HG03175 (cell line): ENCODE measurements around the gene FAM120B.
"Not testable (repeated sequence)": the region's sequence is repeated elsewhere in the genome, so short reads cannot be mapped to it uniquely, and the experiment has no call there.

Experiments
- ATAC-seq: cut with Tn5 transposase; IDR thresholded peaks from one replicate; pipeline ENCODE4 v1.9.1; 2021; ENCODE audit warnings: mild to moderate bottlenecking, moderate library complexity; ENCODE audit not compliant: unreplicated experiment

Gene FAM120B

GRCh38 chr6:170355190-170355589 lies 48.6 kb downstream of the FAM120B start:
- not testable (repeated sequence) for ATAC-seq

- ATAC-seq: no peak
These were observed 49.1 kb downstream of the FAM120B start for GRCh38 chr6:170355661-170356060.

DNA sequence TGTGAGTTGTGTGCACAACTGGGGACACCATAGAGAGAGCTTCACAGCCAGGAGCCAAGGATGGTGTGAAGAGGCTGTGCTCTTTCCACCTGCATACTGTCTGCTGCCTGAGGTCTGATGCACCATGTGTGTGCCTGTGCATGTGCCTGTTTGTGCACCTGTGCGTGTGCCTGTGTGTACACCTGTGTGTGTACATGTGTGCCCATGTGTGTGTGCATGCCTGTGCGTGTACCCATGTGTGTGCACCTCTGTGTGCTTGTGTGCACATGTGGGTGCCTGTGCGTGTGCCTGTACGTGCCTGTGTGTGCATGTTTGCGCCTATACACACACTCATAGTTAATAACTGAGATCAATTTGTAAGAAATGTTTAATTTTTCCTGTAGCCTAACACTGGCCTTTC lies 51.3 kb downstream of the FAM120B start:
- ATAC-seq: no peak

GRCh38 chr6:170358496-170358895 lies 51.9 kb downstream of the FAM120B start:
- no peak for ATAC-seq

DNA sequence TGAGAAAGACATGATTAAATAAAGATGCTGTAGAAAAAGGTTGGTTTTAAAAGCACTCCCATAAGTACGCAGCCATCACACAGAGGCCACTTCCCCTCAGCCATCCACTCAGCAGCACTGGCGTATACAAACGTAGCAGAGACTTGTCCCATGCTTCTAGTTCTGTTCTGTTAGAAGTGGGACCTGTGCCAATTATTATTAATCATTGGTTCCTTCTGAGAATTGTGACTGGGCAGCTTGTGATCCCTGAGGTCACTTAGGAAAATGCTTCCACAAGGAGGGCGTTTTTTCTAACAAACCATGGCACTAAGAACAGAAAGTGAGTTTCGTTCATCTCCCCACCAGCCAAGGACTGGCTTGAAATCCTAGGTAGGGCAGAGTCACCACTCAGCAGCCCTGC lies 53.9 kb downstream of the FAM120B start:
- ATAC-seq: no peak

- ATAC-seq: no peak
These were observed 54.8 kb downstream of the FAM120B start for GRCh38 chr6:170361335-170361734.

DNA sequence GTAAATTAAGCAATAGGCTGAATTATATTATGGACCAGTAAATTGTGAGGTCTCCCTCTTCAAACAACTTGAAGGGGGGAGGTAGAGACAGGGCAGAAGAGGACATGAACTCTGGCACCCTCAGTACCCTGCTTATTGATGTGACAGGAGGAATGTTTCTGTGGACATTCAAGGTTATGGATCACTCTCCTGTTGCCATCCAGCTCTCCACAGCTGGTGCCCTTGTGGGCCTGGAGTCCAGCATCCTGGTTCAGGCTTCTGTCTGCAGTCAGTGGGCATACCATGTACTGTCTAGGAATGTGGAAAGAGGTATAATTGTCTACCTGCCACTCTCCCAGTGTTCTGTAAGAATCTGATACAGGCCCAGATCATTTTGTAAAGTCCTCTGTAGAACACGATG lies 55.6 kb downstream of the FAM120B start:
- ATAC-seq: no peak

DNA sequence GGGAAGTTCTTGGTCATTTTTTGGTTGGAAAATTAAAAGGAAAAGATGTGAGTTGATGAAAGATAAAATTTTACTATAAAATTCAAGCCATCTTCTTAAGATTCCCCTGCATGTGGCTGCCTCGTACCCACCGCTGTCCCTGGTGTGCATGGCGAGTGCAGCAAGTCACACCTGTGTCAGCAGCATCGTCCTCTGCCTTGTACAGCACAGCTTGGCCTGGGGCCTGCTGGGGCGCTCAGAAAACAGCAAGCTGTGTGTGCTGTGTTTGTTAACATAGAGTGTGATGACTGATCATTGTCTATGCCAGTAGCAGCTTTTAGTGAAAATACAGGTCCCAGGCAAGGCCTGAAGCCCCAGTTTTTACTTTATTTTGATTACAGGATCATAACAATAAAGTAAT lies 56.7 kb downstream of the FAM120B start:
- ATAC-seq: no peak

DNA sequence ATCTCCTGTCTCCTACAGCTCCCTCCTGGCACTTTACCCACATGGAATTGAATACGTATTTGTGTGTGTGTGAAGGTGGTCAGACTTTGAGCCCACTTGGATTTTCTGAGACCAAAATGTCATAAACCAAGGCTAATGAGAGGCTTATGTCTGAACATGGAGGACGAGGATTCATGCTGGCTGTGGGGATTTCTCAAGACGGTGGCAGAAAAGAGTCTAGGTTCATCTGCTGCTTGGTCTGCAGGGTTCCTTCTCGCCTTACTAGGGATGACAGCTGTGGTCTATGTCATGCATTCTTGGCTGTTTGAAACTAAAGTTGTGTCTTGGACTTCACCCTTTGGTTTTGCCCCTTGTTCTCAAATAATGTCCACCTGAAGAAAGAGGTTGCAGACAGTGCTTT lies 58.6 kb downstream of the FAM120B start:
- ATAC-seq: no peak

DNA sequence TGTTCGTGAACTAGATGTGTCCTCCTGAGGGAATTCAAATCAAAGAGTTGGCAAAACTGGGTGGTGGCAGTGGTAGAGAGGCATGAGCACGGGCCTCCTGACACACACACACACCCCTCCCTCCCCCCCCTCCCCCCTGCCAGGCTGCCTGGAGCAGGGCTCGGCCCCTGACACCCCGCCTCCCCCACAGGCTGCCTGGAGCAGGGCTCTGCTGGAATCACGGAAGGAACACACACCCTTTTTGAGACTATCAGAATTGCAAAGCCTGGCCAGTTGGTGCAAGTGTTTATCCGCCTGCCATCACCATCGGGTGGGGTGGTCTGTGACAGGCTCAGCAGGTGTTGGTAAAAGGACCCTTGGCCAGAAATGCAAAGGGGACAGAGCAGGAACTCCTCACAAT lies 59.0 kb downstream of the FAM120B start:
- no peak for ATAC-seq

DNA sequence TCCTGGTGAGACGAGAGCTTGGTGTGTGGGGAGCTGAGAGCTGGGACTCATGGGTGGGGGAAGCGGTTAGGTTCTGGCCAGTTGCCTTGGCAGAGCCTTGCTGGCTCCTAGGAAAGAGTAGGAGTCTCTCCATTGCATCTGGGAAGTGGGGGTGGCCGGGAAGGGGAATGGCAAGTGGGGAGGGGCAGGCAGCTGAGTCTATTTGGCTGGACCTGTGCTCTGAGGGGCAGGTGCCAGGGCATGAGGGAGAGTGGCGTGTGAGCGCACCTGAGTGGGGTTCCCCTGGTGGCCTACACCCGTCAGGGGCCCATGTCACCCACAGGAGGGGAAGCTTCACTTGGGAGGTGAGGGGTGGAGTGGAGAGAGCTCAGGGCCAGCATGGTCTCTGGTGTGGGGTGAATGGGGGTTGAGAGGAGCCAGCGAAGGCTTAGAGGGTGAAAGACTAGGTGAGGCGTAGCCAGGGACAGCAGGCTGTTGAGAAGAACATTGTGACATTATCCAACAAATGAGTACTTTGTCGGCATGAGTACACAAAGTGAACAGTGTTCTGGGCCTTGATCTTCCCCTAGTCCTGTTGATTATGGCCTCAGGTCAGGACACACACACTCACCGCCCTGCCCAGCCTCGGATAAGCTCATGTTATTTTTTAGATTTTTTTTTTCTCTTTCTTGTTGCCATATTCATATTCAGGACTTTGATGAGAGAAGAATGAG lies 59.8 kb downstream of the FAM120B start:
- ATAC-seq: no peak

DNA sequence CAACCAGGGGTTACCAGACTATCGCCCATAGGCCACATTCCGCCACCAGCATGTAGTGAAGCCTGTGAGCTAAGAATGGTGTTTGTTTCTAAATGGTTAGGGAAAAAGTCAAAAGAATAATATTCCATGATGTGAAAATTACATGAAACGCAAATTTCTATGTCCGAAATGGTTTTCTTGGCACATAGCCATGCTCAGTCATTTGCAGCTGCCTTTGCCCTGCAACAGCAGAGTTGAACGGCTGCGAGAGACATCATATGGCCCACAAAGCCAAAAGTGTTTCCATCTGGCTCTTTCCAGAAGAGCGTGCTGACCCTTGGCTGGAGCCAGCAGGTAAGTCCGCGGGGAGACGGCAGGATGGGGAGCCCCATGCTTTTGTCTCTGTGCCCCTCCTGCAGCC lies 60.7 kb downstream of the FAM120B start:
- no peak for ATAC-seq

DNA sequence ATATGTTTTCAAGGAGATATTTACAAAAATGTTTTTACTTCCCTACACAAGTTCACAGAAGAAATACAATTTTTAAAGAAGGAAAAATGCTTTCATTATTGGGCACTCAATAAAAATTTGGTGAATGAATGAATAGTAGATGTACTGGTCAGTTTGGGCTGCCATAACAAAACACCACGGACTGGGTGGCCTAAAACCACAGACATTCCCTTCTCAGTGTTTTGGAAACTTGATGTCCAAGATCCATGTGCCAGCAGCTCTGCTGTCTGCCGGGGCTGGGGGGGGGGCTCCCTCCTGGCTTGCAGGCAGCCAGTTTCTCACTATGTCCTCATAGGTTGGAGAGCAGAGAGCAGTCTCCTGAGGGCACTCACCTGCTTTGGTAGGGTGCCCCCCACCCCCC lies 62.0 kb downstream of the FAM120B start:
- no peak for ATAC-seq

DNA sequence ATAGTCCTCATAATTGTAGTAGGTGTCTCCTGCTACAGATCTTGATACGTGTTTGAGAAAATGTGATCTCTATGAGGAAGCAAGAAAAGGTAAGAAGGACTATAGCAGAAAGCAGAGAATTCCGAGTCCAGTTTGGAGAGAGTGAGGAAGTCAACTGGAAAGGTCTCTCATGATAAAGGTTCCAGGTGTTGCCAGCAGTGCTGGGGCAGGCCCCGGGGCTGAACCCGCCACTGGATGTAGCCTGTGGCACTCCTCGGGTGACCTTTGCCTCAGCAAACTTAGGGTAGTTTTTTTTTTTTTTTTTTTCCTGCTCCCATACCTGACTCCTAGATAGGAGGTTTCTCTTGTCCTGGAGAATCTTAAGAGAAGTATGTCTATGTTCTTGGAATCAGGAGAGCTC lies 62.8 kb downstream of the FAM120B start:
- ATAC-seq: no peak

- ATAC-seq: no peak
These were observed 63.9 kb downstream of the FAM120B start for GRCh38 chr6:170370416-170370815.

DNA sequence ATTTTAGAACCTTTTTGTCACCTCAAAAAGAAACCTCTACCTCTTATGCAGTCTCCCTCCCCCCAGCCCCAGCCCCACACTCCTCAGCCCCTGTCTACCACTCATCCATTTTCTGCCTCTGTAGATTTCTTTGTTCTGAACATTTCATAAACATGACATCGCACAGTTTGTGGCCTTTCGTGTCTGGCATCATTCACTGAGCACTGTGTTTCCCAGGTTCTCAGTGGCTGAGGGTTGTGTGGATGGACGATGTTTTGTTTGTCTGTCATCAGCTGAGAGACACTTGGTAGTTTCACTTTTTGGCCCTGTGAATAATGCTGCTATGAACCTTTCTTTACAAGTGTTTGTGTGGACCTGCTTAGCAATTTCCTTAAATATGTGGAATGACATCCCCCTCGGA lies 64.5 kb downstream of the FAM120B start:
- ATAC-seq: no peak

DNA sequence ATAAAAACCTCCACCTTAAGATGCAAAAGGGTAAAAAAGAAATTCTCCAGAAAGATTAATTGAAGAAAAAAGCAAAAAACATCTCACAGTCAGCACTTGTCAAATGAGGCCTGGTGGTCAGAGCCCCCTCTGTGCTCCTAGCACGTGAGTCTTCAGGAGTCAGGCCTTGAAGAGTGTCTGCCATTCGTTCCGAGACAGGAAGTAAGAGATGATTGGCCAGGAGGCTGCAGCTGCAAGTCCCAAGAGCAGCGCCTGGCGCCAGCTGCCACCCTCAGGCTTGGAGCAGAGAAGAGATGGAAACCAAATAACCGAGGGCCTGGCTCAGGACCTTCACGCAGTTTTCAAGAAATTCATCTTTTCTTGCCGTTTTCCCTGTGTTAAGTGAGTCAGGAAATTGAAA lies 65.0 kb downstream of the FAM120B start:
- no peak for ATAC-seq

DNA sequence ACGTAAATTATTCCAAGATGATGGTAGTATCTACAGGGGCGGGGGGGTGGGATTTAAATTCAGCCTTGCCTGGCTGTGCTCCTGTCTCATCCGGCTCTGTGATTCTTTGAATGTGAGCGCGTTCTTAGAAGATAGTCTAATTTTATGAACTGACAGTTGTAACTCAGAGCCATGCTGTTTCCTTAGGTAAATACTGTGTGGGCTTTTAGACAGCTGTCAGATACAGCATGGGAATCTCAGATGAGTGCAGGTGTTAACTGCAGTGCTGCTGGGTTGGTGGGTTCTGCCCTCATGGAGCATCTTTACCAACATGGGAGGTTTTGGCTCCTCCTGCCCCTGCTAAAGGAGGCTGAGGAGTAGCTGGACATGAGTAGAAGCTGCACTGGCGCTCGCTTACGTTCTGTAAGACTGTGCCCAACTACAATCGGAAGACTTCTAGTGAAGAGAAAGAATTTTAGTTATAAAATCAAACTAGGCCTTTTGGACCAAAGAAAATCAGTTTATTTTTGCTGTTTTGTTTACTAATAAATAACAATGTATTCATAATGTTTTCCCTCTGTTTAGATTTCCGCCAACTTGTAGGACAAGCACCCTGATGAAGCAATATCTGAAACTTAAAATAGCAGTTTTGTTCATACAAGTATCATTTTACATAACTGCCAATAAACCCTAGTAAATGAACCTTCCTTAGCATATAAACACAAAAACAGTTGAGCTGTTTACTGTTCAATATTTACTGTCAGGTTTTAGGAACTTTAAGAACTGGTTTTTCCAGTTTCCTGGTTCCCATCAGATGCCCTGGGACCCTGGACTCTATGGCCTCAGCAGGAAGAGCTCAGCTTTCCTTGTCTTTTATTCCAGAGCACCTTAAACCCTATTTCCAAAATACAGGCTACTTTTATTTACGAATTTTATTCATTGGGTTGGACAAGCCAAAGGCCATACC lies 66.1 kb downstream of the FAM120B start:
- no peak for ATAC-seq

DNA sequence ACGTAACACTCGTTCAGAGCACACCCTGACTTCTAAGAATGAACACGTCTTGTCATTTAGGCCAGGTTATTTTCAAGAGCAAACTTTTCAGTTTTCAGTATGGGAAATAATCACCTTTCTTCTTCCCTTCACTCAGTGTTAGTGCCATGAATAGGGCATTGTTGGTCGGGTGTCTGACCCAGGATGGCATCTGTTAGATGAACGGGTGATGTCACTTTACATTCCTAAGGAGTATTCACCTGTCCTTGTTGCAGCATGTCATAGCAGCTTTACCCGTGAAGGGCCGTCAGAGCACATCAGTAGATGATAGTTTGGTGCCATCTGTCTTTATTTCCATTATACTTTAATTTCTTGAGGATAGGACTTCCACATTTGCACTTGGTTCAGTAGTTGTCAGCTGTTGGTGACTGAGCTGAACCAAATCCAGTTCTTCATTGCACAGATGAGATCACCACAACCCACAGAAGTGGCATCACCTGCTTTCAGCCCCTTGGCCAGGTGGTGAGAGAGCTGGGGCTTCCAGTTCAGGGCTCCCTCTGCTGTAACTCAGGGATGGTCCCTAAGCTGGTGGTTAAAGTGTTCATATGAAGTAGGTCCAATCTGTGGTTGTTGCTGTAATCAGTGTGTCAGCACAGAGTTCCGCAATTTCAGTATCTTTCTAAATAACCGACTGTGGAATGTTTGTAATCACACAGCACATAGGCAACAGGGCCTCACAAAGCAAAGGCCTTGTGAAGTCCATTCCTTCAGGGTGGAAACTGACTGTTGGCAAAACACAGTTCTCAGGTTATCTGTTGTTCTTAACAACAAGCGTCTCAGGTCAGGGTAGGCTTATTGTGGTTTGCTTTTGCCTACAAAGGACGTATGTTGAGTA lies 68.2 kb downstream of the FAM120B start:
- ATAC-seq: no peak

DNA sequence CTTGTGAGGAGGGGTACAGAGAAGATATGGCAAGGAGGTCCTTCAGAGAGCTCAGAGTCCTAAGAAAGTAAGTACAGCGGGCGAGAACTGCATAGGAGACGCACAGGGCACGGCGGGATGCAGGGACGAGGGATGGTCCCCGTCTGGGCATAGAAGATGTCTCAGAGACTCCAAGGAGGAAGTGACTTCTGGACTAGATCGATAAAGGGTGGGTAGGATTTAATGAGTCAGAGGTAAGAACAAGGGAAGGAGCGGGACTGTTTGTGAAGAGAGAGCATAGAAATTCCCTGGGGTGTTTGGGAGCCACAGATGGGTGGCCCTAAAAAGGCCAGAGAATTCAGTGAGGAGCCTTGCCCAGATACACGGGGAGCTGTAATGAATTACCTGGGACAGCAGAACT lies 69.1 kb downstream of the FAM120B start:
- ATAC-seq: no peak

DNA sequence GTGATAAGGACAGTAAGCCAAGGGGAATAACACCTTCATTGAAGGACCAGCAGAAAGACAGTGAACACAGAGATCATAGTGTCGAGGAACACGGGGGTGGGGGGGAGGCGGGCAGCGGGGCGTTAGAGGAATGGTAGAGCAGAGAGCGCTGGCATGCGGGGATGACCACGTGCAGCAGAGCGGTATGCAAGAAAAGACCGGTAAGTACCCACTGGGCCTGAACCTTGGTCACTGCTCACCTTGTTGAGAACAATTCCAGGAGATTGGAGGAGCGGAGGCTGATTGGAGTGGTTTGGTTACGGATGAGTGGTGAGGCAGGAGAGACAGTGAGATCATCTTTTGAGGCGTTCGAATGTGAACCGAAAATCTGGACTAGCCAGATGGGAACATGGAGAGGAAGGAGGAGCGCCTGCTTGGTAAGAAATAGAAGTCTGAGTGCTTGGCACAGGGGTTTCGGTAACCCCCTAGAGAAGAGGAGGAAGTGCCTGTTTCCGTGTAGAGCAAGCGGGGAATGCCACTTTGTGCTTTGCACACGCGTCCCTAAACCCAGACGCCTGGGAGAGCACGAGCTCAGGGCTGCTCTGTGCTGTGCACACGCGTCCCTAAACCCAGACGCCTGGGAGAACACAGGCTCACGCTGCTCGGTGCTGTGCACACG lies 70.0 kb downstream of the FAM120B start:
- no peak for ATAC-seq
